SK-N-SH (cell line): Measurements from ENCODE around the gene CACUL1. TPM values are rescaled to one million over a fixed set of nuclear protein-coding genes. Genes with fewer than 3 reads are reported as not detected.
"Not testable (repeated sequence)": the region's sequence is repeated elsewhere in the genome, so short reads cannot be mapped to it uniquely, and the experiment has no call there.

Source experiments
- CTCF ChIA-PET: fragments of 300-600, 350-600 bp; formaldehyde crosslinking; extraction: SDS; loops from one replicate; lab custom pipeline; 2021; lab: Yijun Ruan, JAX
- POLR2A ChIA-PET: fragments of 350-600 bp; sonication (Branson Sonifier 250); formaldehyde crosslinking; extraction: SDS; loops from one replicate; lab custom pipeline; 2020; ENCODE audit warnings: antibody characterized with exemption, inconsistent platforms; lab: Yijun Ruan, JAX
- DNase-seq: peaks from one replicate; pipeline ENCODE4 v3.0.0; 2012
- H2AFZ ChIP-seq: fragments of 200-600 bp; sonication (generic); 2 replicates; pipeline ENCODE4 v1.8.1; 2016; ENCODE audit warnings: antibody characterized with exemption, mild to moderate bottlenecking, low read depth
- H3F3A ChIP-seq: fragments of 200-600 bp; sonication (generic); replicated peaks from 2 replicates; pipeline ENCODE3; 2016; ENCODE audit warnings: antibody characterized with exemption, mild to moderate bottlenecking; ENCODE audit not compliant: insufficient read depth
- H3K27ac ChIP-seq, 2 experiments: fragments of 200-500 bp in 1 of 2; fragments of 200-600 bp in 1 of 2; sonication (Bioruptor generic) in 1 of 2; sonication (generic), shearing (Covaris generic) in 1 of 2; 2 replicates each; pipeline versions ENCODE4 v1.5.1 to v1.6.1; 2014 to 2016; ENCODE audit warnings: low read depth in 2 of 2, inconsistent platforms in 1 of 2, low read length in 1 of 2, mild to moderate bottlenecking in 1 of 2, mixed read lengths in 1 of 2
- H3K27me3 ChIP-seq: fragments of 200-600 bp; sonication (generic), shearing (Covaris generic); 2 replicates; pipeline ENCODE4 v1.6.1; 2016; ENCODE audit warnings: mixed run types; ENCODE audit not compliant: insufficient read depth
- H3K36me3 ChIP-seq, 2 experiments: fragments of 200-500 bp in 1 of 2; fragments of 200-600 bp in 1 of 2; sonication (Bioruptor generic) in 1 of 2; sonication (generic) in 1 of 2; replicated peaks in 1 of 2; 2 replicates each; pipeline versions ENCODE3 to v1.5.1; 2014 to 2016; ENCODE audit warnings: low read length in 1 of 2, mild to moderate bottlenecking in 1 of 2; ENCODE audit not compliant: insufficient read depth in 2 of 2, control insufficient read depth in 1 of 2
- H3K4me1 ChIP-seq, 2 experiments: fragments of 200-500 bp in 1 of 2; fragments of 200-600 bp in 1 of 2; sonication (Bioruptor generic) in 1 of 2; sonication (generic), shearing (Covaris generic) in 1 of 2; 2 replicates each; pipeline versions ENCODE4 v1.5.1 to v1.6.1; 2014 to 2016; ENCODE audit warnings: low read depth in 1 of 2, low read length in 1 of 2, mixed run types in 1 of 2; ENCODE audit not compliant: insufficient read depth in 2 of 2, control insufficient read depth in 1 of 2
- H3K4me2 ChIP-seq: fragments of 200-600 bp; sonication (generic), shearing (Covaris generic); 2 replicates; pipeline ENCODE4 v1.6.1; 2017; ENCODE audit warnings: mixed run types
- H3K4me3 ChIP-seq, 2 experiments: fragments of 200-500 bp in 1 of 2; fragments of 200-600 bp in 1 of 2; sonication (Bioruptor generic) in 1 of 2; sonication (generic), shearing (Covaris generic) in 1 of 2; 2 replicates each; pipeline versions ENCODE4 v1.5.1 to v1.8.1; 2014 to 2016; ENCODE audit warnings: low read depth in 2 of 2, inconsistent platforms in 1 of 2, low read length in 1 of 2, mild to moderate bottlenecking in 1 of 2, mixed read lengths in 1 of 2, moderate library complexity in 1 of 2
- H3K79me2 ChIP-seq: fragments of 200-600 bp; sonication (generic); 2 replicates; pipeline ENCODE4 v1.8.1; 2017; ENCODE audit warnings: mild to moderate bottlenecking; ENCODE audit not compliant: insufficient read depth
- H3K9ac ChIP-seq: fragments of 200-600 bp; sonication (generic); 2 replicates; pipeline ENCODE4 v1.6.1; 2017; ENCODE audit warnings: mixed run types
- H3K9me2 ChIP-seq: fragments of 200-600 bp; sonication (generic); 2 replicates; pipeline ENCODE4 v1.6.1; 2017; ENCODE audit warnings: mixed run types
- H3K9me3 ChIP-seq: fragments of 200-600 bp; sonication (generic); 2 replicates; pipeline ENCODE4 v1.6.1; 2017; ENCODE audit warnings: mixed run types, mild to moderate bottlenecking, moderate library complexity
- H4K20me1 ChIP-seq: fragments of 200-600 bp; sonication (generic); 2 replicates; pipeline ENCODE4 v1.6.1; 2017; ENCODE audit warnings: mild to moderate bottlenecking, mixed run types; ENCODE audit not compliant: insufficient read depth
- FOXM1 ChIP-seq: IDR thresholded peaks from 2 replicates; pipeline ENCODE4 v1.4.0; 2012; ENCODE audit warnings: low read depth, mild to moderate bottlenecking
- JUND ChIP-seq: IDR thresholded peaks from 2 replicates; pipeline ENCODE4 v1.4.0; 2012
- PBX3 ChIP-seq: IDR thresholded peaks from 2 replicates; pipeline ENCODE4; 2012
- POLR2AphosphoS5 ChIP-seq: IDR thresholded peaks from 2 replicates; pipeline ENCODE4 v1.6.1; 2012; ENCODE audit warnings: low read depth, low read length
- RXRA ChIP-seq: IDR thresholded peaks from 2 replicates; pipeline ENCODE4 v1.4.0; 2012; ENCODE audit warnings: low read depth, mild to moderate bottlenecking, borderline replicate concordance
- TCF12 ChIP-seq: IDR thresholded peaks from 2 replicates; pipeline ENCODE4 v1.4.0; 2012
- USF1 ChIP-seq: IDR thresholded peaks from 2 replicates; pipeline ENCODE4 v1.4.0; 2012; ENCODE audit warnings: low read depth, borderline replicate concordance
- YY1 ChIP-seq: IDR thresholded peaks from 2 replicates; pipeline ENCODE4 v1.4.0; 2012; ENCODE audit warnings: low read depth, mild to moderate bottlenecking
- WGBS: methylation state at CpG from one replicate; pipeline ENCODE4 v1.1.6; 2017; ENCODE audit warnings: low lambda C conversion rate; 5-methylcytosine and 5-hydroxymethylcytosine counted together
- polyA plus RNA-seq, 3 experiments: library from polyadenylated mRNA; depleted of rRNA; stranded (reverse); fragments of >200 nt; gene quantifications; 2 replicates each; pipeline ENCODE4 v1.2.3, GENCODE V29; 2012
- TF ChIP-seq, protein P1 (sequence below): fragments of 150-350 bp; IDR thresholded peaks from 2 replicates; pipeline ENCODE4 v1.6.1; 2016; ENCODE audit warnings: mild to moderate bottlenecking, low read depth, low read length
- TF ChIP-seq, protein P2 (sequence below): IDR thresholded peaks from 2 replicates; pipeline ENCODE4 v1.4.0; 2012; ENCODE audit warnings: low read depth, borderline replicate concordance

The CACUL1 gene
- polyA plus RNA-seq, 1 of the 3 experiments (the other 2 are of a cell fraction): 2.6 TPM

DNA sequence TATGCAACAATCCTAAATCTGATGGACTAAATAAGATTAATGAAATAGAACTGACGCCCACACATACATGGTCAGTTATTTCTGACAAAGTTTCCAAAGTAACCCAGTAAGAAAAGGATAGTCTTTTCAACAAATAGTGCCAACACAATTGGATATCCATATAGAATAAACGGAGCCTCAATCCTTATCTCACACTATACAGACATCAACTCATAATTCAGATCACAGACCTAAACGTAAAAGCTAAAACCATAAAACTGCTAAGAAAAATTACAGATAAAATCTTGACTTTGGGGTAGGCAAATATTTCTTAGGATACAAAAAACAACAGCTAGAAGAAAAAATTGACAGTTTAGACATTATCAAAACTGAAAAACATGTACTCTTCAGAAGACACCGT lies 8.5 kb downstream of the CACUL1 start:
- Histone ChIP-seq H4K20me1 (peaks cover 96% of the 10 kb centered on the region), H3K27ac (no peak overlapping the region), H3K9me3 (no peaks in the 10 kb centered on the region), H3K9me2 (no peaks in the 10 kb centered on the region), H3K4me2 (no peak overlapping the region), H3K4me3 (no peak overlapping the region), H2AFZ (no peak overlapping the region), H3K4me1 (peaks cover 5 to 7% of the 10 kb centered on the region in 2 experiments; a peak in 3 of 4 replicates), H3K79me2 (peaks cover 98% of the 10 kb centered on the region), H3F3A (peaks cover 5% of the 10 kb centered on the region), H3K9ac (no peak overlapping the region), H3K36me3 (no peaks in the 10 kb centered on the region), H3K27me3 (no peaks in the 10 kb centered on the region)
- ChIA-PET POLR2A (no interaction called here), CTCF (interaction anchor here (1.3 to 1.7 kb wide), 2 partner anchors 8 to 11 kb away, joined by 4 to 5 read pairs; partner anchors contain the start of gene CACUL1)
- WGBS: 69% methylated on average over 4 of the region's 4 CpGs
- DNase-seq: no peak
- no peak for TF ChIP-seq YY1
- TF ChIP-seq PBX3: peak; percentile 31; the same call in 1 of the 2 replicates

GRCh38 chr10:118745056-118745455 lies 9.7 kb downstream of the CACUL1 start:
- Histone ChIP-seq H3K4me2 (no peak overlapping the region), H3K27ac (no peak overlapping the region), H3K9ac (no peak overlapping the region), H4K20me1 (peaks cover 88% of the 10 kb centered on the region), H3K4me1 (peaks cover 5 to 7% of the 10 kb centered on the region in 2 experiments; a peak in 3 of 4 replicates), H3K79me2 (peaks cover 98% of the 10 kb centered on the region), H3K9me3 (no peaks in the 10 kb centered on the region), H3K4me3 (no peak overlapping the region), H2AFZ (no peak overlapping the region), H3K9me2 (no peaks in the 10 kb centered on the region), H3F3A (peaks cover 5% of the 10 kb centered on the region), H3K36me3 (no peaks in the 10 kb centered on the region), H3K27me3 (no peaks in the 10 kb centered on the region)
- WGBS: 96% methylated on average over 4 of the region's 4 CpGs
- no peak for TF ChIP-seq POLR2AphosphoS5
- no peak for TF ChIP-seq RXRA
- TF ChIP-seq, protein P1, sequence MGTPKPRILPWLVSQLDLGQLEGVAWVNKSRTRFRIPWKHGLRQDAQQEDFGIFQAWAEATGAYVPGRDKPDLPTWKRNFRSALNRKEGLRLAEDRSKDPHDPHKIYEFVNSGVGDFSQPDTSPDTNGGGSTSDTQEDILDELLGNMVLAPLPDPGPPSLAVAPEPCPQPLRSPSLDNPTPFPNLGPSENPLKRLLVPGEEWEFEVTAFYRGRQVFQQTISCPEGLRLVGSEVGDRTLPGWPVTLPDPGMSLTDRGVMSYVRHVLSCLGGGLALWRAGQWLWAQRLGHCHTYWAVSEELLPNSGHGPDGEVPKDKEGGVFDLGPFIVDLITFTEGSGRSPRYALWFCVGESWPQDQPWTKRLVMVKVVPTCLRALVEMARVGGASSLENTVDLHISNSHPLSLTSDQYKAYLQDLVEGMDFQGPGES: no peak
- no peak for TF ChIP-seq FOXM1
- TF ChIP-seq, protein P2, sequence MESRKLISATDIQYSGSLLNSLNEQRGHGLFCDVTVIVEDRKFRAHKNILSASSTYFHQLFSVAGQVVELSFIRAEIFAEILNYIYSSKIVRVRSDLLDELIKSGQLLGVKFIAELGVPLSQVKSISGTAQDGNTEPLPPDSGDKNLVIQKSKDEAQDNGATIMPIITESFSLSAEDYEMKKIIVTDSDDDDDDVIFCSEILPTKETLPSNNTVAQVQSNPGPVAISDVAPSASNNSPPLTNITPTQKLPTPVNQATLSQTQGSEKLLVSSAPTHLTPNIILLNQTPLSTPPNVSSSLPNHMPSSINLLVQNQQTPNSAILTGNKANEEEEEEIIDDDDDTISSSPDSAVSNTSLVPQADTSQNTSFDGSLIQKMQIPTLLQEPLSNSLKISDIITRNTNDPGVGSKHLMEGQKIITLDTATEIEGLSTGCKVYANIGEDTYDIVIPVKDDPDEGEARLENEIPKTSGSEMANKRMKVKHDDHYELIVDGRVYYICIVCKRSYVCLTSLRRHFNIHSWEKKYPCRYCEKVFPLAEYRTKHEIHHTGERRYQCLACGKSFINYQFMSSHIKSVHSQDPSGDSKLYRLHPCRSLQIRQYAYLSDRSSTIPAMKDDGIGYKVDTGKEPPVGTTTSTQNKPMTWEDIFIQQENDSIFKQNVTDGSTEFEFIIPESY: no peak
- no peak for TF ChIP-seq PBX3
- TF ChIP-seq USF1: no peak
- no peak for TF ChIP-seq JUND
- no peak for TF ChIP-seq TCF12
- ChIA-PET CTCF (no interaction called here), POLR2A (interaction anchor here (0.7 kb wide), 1 partner anchor 48 kb away, joined by 5 read pairs; no protein-coding TSS in a partner anchor)
- DNase-seq: no peak

GRCh38 chr10:118744346-118744918 lies 10.3 kb downstream of the CACUL1 start:
- H3K27ac ChIP-seq, H3K9ac ChIP-seq, H3K9me2 ChIP-seq, H2AFZ ChIP-seq, H3K4me2 ChIP-seq, H3K36me3 ChIP-seq, DNase-seq, H3F3A ChIP-seq, H3K4me1 ChIP-seq, CTCF ChIA-PET, H3K9me3 ChIP-seq, H3K4me3 ChIP-seq, H3K27me3 ChIP-seq: not testable (repeated sequence)
- Histone ChIP-seq H4K20me1 (peaks cover 88% of the 10 kb centered on the region), H3K79me2 (peaks cover 98% of the 10 kb centered on the region)
- POLR2A ChIA-PET: interaction anchor here (0.7 kb wide), 1 partner anchor 48 kb away, joined by 5 read pairs; no protein-coding TSS in a partner anchor
- 96% methylated on average over 9 of the region's 9 CpGs for WGBS
